HG03103 (cell line): ENCODE data around the gene AFF1.
"Not testable (repeated sequence)": the region's sequence is repeated elsewhere in the genome, so short reads cannot be mapped to it uniquely, and the experiment has no call there.

ENCODE experiments used
- ATAC-seq: cut with Tn5 transposase; IDR thresholded peaks from one replicate; pipeline ENCODE4 v1.9.1; 2021; ENCODE audit warnings: low read depth; ENCODE audit not compliant: unreplicated experiment

AFF1 gene

DNA sequence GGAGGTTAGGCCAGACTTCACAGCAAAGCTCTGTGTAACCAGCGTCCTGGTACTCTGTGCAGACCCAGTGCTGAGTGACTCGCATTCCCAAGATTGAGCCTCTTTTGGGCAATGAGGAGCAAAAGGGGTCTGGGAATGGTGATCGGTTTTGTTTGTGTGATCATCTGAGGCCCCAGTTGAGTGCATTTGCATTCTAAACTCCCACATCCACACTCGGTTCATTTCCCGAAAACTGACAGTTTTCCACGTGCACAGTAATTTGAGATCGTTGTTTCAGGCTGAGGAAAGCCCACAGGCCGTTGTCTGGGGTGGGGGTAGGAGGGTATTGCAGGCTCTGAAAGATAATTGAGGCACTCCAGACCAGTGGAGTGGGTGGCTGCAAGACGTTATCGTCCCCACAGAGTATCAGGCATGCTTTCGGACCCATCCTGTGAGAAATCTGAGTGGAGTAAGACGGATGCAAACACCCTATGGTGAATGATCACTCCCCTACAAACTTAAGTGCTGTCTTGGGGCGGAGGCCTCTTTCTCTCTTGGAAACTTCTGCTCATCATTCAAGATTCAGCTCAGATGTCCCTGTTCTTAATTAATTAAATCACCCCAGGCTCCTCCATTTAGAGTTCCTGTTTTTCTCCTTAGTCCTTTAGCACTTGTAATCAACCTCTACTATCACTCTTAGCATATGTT, 96.1 kb downstream of the AFF1 start:
- ATAC-seq: no peak

DNA sequence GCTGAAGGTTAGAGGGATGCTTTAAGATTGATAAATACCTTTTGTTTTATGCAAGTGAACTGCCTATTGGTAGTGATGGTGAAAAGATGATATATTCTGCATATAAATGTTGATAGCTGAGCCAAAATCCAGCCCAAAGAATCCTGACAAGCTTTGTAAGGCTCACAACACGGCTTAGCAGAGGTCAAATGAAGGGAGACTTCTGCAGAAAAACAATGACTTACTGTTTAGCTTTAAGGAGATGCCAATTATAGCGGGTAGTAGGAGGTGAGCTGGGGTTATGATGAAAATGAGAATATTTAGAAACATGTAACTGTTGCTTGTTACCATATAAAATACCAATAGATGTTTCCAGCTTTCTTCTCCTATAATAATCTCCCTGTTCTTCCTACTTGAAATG, 97.1 kb downstream of the AFF1 start:
- no peak for ATAC-seq

DNA sequence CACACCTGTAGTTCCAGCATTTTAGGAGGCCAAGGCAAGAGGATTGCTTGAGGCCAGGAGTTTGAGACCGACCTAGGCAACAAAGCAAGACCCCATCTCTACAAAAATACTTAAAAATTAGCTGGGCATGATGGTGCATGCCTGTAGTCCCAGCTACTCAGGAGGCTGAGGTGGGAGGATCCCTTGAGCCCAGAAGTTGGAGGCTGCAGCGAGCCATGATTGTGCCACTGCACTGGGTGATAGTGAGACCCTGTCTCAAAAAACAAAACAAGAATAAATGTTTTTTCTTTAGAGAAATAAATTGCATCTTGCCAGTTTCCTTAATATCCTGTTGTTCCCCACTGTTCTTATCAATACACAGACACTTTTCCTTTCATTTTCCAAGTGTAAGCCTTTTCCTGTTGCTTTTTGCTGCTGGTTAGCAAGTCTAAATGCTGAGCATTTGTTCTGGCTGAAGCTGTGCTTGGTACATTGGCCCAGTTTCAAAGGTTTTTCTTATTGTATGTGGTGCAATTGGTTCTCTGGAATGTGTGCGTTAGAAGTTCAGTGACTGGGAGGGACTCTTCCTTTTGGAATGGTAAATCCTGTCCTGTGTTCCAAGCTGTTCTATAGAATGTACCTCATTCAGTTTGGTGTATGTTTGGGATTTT, 98.2 kb downstream of the AFF1 start:
- ATAC-seq: no peak

DNA sequence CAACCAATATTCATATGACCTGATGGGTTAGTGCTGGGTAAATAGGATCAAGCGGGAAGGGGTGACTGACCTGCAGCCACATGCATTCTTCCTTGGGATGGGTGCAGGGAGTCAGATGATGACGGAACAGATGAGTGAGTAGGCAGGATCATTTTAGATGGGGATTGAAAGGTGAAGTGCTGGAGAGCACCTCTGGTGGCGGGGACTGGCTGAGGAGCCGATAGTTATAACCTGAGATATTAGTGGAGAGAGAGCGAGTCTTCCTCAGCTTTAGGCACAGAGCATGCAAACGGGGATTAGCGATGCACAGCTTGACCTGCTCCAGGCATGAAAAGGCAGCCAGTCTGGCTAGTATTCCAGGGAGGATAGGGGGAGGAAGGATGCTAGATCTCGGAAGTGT, 99.1 kb downstream of the AFF1 start:
- ATAC-seq: no peak

DNA sequence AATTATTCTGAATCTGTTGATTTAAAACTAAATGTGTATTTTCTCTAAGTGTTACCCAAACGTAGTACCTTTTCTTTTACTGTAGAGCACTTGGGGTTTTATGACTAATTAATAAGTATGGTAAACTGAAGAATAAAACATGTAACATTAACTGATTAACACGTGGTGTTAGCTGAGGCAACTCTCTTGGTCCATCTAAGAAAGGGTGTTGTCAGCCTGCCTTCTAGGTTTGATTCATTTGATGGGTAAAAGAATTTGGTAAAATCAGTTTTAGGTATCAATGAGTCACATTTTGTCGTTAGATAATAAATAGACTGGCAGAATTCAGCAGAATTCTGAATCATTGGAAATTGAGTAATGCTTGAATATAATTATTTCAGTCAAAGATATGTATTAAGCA, 99.7 kb downstream of the AFF1 start:
- ATAC-seq: no peak

DNA sequence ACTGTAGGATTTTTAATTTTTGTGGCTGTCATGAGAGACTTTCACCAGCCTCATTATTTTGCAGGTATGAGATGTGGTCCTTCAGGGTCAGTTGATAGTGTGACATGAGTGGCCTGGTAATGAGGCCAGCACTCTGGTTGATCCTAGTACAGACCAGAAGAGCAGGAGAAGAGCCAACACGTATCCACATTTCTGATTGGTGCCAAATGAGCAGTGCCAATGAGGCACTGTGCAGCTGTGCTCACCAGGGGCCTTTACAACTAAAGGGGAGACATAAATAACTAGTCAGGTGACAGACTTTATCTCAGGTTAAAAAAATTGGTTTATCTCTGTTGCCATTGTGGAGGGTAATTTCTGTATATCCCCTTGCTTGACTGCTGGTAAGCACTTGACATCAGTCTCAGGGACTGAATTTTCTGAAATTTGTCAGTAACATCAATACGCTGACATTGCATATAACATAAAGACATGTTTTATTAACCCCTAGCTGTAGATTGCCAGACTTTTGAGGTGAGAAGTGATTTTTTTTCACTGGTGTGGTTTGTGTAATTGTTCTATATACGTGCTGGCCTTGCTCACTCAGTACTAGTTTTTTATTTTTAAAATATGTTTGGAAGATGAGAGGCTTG, 101.2 kb downstream of the AFF1 start:
- no peak for ATAC-seq

DNA sequence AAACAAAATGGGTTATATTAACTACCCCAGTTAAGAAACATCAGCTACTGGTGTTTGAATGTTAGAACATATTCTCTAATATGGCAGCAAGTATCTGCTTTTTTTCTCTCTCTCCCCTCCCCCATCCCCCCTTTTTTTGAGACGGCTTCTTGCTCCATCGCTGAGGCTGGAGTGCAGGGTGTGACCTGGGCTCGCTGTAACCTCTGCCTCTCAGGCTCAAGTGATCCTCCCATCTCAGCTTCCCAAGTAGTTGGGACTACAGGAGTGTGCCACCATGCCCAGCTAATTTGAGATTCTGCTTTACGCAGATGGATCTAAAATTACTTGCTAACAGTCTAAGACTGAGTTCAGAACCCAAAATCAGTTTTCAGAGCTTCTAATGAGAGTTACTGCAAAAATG, 101.9 kb downstream of the AFF1 start:
- no peak for ATAC-seq

DNA sequence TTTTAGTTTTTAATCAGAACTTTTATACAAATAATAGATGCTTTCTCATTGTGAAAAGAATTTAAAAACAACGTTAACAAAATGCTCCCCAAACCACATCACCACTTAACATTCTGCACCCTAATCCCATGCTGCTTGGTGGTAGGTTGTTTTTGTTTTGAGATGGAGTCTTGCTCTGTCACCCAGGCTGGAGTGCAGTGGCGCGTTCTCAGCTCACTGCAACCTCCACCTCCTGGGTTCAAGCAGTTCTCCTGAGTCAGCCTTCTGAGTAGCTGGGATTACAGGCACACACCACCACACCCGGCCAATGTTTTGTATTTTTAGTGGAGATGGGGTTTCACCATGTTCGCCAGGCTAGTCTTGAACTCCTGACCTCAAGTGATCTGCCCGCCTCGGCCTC, 102.4 kb downstream of the AFF1 start:
- not testable (repeated sequence) for ATAC-seq

DNA sequence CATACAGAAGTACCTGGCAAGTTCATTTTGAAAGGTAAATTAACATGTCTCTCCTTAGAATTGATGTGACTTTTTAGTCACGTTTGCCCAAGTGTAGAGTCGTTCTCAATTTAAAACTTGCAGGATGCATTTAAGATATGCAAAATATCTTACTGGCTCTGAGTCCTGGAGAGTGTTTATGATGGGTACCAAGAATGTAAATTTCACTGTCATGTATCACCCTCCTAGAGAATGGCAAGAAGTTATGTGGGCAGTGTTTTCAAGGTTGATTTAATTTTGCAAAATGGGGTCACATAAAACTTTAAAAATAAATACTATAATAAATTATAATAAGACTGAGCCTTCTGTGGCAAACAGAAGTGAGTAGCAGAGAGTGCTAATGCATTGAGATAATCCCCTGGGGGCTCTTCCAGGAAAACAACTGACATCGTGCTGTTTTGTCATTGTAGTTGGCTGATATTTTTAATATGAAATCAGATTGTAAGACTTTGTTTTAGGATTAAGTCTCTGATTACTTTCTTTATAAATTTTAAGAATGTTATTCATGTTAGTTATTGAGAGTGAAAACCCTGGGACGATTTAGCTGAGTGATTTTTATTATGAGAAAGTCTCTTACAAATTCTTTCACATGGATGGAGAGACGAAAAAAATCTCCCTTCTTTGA, 103.0 kb downstream of the AFF1 start:
- no peak for ATAC-seq

DNA sequence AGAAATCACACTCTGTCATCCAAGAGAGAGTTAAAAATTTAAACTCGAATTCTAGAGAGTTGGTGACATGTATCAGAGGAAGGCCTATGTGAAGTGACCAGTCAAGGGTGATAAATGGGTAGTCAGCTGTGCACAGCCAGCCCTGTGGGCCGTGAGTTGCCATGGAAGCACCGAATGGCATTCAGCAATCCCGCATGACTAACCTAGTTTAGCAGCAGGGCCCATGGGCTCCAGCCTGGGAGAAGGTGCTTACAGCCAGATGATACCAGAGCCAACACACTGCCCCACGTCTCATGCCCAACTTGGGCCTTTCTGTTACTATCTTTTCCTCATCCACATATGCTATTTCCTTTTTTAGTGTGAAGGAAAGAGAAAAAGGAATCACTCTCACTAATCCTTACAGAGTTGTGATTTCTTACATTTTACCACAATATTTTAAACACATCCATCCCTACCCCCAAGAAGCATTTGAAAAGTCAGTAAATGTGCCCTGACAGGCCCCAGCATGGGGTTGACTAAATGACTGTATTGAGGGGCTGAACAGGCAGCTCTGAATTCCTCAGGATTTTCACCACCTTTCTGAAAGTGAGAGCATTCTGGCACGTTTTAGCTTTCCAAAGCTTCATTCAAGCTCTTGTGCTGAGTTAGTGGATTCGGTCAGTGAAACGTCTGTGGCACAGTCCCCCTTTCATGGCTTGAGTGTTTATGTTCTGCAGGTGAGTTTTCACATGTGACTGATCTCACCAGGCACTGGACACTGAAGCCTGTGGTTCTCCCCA, 104.2 kb downstream of the AFF1 start:
- ATAC-seq: no peak

DNA sequence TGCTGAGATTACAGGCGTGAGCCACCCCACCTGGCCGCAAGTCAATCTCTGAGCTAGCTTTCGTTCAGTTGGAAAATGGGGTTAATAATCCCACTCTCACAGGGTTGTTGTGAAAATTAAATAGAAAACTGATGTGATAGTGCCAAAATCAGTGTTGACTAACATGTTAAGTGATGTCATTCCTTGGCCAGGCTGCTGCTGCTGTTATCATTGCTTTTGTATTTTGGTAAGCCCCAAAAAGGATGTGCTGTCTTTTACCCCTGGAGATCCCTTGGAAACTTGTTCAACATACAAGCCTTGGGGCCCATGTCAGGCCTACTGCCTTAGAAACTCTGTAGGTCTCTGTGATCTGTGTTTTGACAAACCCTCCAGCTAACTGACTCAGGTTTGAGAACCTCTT, 106.3 kb downstream of the AFF1 start:
- no peak for ATAC-seq

DNA sequence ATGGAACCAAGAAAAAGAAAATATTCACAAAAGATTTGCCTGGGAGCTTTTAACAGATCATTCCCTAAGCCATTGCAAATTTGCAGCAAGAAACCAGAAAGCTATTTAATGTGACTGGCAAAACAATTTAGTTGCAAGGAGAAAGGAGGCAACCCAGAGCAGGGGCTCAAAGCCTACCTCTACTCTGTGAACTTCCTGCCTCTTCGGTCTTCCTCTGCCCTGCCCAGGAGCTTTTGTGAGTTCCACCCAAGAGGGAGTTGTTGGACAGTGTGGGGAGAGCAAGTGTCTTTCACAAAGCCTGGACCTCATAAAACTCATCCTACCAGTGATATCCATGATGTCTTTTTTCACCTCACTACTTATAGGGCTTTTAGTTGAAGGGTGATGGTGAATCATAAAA, 107.4 kb downstream of the AFF1 start:
- ATAC-seq: no peak

DNA sequence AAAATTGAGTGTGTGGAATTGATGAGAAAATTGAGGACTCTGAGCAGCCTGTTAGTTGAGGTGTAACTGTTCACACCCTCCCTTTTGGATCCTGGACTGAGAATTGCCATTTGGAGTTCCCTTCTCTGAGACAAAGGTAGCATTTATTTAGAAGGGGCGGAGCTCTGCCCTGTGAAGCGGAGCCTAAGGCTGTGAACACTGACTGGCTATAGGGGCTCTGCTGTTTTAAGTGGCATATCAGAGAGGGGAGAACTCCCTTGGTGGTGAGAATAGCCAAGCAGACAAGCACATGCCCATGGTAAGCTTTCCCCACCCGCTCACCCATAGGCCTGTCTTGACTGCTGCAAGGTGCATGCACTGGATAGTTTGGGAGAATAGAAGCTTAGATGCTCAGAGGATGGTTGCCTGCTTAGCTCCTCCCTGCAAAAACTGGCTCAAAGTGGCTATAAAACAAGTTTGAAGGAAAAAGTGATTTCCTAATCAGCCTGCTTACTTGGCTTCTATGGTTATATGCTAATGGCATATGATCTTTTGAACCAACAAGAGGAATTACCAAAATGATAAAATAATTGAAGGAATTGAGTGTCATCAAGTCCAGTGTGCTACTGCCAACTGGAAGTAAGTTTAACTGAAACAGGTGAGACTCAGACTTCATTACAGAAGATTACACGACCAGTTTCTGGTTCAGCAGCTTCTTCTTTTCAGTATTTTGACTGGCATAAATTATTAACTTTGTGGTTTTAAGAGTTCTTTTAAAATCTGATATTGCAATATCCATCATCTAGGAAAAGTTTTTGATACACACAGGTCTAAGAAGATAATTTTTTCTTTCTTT, 108.4 kb downstream of the AFF1 start:
- no peak for ATAC-seq

DNA sequence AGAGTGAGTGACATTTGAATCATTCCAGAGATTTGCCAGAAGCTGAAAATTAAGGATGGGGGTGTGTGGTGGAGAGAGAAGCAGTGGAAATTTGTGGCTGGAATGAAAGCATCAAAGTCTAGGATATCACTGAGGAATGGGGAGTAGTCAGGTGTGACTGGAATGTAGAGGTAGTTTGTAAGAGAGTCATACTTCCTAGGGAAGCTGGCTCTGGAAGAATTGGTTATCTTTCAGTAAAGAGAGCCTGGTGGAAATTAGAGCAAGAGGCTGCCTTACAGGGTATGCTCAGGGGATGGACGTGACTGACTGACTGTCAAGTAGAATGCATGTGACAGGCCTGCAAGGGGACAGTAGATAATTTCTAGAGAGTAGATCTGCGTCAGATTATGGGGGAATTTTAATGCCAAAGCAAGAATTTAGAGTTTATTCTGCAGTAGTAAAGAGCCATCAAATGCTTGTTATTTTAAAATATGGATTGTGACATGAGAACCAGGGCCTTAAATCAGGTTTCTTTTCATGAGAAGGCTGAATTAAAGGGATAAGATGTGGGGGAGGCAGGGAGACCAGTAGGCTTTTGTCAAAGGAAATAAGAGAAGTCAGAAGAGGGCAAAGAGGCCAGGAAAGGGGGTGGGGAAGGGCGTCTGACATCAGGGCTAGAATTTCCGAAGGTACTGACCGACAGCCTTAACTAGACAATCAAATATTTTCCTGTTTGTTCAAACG, 109.9 kb downstream of the AFF1 start:
- no peak for ATAC-seq

DNA sequence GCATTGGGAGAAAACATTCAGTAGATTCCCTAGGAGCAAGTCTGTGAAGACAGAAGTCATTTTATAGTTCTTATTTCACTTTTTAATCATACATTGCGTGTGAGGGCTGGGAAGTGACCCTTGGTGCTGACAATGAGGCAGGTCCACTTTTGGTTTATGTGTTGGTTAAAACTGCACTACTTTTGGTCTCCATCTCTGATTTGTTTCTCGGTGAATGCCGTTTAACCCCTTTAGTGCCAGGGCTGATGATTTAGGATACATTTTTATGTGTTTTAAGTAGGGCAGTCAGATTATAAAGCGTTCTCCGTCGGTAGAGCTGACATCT, 110.4 kb downstream of the AFF1 start:
- no peak for ATAC-seq

DNA sequence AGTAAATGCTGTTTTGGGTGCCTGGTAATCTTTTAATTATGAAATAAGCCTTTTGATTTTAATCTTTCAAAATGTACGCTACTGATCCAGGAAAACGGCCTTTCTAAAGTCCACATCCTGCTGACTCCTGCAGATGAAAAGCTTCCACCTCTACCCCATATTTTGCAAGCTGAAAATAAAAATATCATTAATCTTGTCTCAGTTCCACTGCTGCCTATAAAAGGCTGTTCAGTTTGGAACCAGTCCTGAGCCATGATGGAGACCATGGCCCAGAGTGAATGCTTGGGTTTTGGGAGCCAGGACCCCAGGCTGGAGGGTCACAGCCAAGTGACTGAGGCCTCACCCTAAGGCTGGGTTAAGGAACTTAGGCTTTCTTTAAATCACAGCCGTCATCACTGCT, 110.8 kb downstream of the AFF1 start:
- no peak for ATAC-seq

DNA sequence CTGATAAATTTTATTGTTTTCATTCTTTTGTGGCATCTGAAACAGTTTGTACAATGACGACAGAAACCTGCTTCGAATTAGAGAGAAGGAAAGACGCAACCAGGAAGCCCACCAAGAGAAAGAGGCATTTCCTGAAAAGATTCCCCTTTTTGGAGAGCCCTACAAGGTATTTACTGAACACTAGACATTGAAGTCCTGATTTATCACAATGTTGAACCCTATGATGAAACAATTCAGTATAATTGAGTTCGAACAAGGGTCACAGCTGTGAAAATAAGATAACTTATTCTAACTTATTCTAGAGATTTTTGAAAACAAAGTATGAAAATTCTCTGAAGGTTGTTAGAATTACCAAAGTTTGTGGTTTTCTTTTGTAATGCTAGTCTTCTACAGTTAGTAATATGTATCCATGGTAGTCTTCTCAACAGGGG, 111.3 kb downstream of the AFF1 start:
- no peak for ATAC-seq

DNA sequence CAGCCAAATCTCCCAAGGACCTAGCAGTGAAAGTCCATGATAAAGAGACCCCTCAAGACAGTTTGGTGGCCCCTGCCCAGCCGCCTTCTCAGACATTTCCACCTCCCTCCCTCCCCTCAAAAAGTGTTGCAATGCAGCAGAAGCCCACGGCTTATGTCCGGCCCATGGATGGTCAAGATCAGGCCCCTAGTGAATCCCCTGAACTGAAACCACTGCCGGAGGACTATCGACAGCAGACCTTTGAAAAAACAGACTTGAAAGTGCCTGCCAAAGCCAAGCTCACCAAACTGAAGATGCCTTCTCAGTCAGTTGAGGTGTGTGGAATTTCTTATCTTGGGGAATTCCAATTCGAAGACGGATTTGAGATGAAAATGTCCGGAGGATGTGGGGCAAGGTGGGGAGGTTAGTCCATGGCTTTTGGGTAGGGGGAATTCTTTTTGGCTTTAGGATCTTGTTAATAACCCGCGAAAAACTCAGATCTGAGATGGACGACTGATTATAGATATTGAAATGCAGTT, 112.5 kb downstream of the AFF1 start:
- ATAC-seq: no peak

DNA sequence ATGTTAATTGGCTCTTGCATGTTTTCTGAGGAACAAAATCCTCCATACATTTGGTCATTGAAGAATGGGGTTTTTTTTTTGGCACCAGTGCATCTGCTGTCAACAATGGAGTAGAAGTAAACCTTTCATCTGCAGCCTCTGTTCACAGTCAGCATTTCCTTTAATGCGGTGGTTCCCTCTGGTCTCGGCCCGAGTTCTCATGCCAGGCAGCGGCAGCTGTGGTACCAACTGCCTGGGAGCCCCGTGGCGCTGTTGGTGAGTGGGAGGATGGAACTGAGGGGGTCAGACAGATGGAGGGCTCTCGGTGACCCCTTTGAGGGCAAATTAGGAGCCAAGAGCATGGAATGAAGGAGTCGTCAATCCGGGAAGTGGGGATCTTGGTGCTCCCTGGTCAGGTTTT, 114.7 kb downstream of the AFF1 start:
- ATAC-seq: no peak
